ENCODE measurements around the gene FBXW7.

DNA sequence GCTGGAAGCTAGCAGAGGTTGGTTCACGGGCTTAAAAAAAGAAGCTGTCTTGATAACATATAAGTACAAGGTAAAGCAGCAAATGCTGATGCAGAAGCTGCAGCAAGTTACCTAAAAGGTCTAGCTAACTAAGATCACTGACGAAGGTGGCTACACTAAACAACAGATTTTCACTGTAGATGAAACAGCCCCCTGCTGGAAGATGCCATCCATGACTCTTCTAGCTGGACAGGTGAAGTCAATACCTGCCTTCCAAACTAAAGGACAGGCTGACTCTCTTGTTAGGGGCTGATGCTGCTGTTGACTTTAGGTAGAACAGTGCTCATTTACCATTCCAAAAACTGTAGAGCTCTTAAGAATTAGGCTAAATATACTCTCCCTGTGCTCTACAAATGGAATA, 99.5 kb downstream of the FBXW7 start:
- TF ChIP-seq, protein P1, sequence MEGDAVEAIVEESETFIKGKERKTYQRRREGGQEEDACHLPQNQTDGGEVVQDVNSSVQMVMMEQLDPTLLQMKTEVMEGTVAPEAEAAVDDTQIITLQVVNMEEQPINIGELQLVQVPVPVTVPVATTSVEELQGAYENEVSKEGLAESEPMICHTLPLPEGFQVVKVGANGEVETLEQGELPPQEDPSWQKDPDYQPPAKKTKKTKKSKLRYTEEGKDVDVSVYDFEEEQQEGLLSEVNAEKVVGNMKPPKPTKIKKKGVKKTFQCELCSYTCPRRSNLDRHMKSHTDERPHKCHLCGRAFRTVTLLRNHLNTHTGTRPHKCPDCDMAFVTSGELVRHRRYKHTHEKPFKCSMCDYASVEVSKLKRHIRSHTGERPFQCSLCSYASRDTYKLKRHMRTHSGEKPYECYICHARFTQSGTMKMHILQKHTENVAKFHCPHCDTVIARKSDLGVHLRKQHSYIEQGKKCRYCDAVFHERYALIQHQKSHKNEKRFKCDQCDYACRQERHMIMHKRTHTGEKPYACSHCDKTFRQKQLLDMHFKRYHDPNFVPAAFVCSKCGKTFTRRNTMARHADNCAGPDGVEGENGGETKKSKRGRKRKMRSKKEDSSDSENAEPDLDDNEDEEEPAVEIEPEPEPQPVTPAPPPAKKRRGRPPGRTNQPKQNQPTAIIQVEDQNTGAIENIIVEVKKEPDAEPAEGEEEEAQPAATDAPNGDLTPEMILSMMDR (conservative IDR thresholded peaks at IDR 0.05 in 1 of 2, IDR thresholded peaks at IDR 0.05 in 1 of 2; ENCODE audit: low read depth in 1 of 2, low read length in 2 of 2), result no peak
- TF ChIP-seq EZH2 (IDR thresholded peaks at IDR 0.05; ENCODE audit: low read length, missing control alignments), result no peak
